Body of pancreas (tissue), 4 donors: Measurements from ENCODE around the gene TOGARAM1.

Experiments
- CTCF ChIP-seq, 7 experiments: fragments of 450-650 bp in 4 of 7; fragments of 200-600 bp in 3 of 7; sonication (generic) in 3 of 7; IDR thresholded peaks; one replicate each; pipeline ENCODE4 v1.5.1; 2016 to 2019; ENCODE audit warnings: antibody characterized with exemption in 7 of 7
- POLR2A ChIP-seq, 3 donors: fragments of 450-650 bp; IDR thresholded peaks; one replicate each; pipeline ENCODE4 v1.6.1; 2016; ENCODE audit warnings: antibody characterized with exemption in 3 of 3, mild to moderate bottlenecking in 2 of 3

DNA sequence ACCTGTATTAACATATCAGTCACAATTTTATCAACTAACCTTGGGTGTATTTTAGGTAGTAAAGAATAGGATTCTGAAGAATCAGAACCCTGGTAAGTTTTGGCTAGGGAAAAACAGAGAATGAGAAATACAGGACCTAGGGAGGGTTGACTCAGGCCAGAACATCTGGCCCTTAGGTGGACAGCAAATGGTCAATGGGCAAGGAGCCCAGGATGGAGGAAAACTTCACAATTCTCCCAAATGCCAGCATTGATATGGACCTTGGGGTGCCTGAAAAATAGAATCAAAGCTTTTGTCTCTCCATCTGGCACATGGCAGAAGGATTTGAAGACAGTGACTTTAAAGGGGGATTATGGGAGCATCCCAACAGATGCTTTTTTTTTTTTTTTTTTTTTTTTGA lies 89.2 kb downstream of the TOGARAM1 start:
- TF ChIP-seq POLR2A (IDR thresholded peaks at IDR 0.05) (no peak), CTCF (IDR thresholded peaks at IDR 0.05) (no peak)
